DND-41 (cell line): Measurements from ENCODE around the gene GPRC5A.

Experiments used
- ATAC-seq: fragments of 200-7000 bp; cut with Tn5 transposase; 3 replicates; pipeline ENCODE4 v1.9.1; 2021; ENCODE audit warnings: low read depth; ENCODE audit not compliant: insufficient read depth
- DNase-seq: peaks from one replicate; pipeline ENCODE4 v3.0.0-alpha.2; 2020
- H2AFZ ChIP-seq: 2 replicates; pipeline ENCODE4 v1.6.0; 2012; ENCODE audit warnings: low read depth, low read length
- H3K27ac ChIP-seq: 2 replicates; pipeline ENCODE4 v1.5.1; 2012; ENCODE audit warnings: low read length, inconsistent platforms
- H3K27me3 ChIP-seq: fragments of 200-600 bp; sonication (generic); 2 replicates; pipeline ENCODE4 v1.6.0; 2012; ENCODE audit warnings: low read length, mild to moderate bottlenecking, inconsistent platforms; ENCODE audit not compliant: insufficient read depth, poor library complexity
- H3K36me3 ChIP-seq: 2 replicates; pipeline ENCODE4 v1.5.1; 2012; ENCODE audit warnings: low read length, inconsistent platforms; ENCODE audit not compliant: insufficient read depth
- H3K4me1 ChIP-seq: 2 replicates; pipeline ENCODE4 v1.5.1; 2012; ENCODE audit warnings: mild to moderate bottlenecking, low read length; ENCODE audit not compliant: insufficient read depth
- H3K4me2 ChIP-seq: 2 replicates; pipeline ENCODE4 v1.6.0; 2012; ENCODE audit warnings: mild to moderate bottlenecking, moderate library complexity, low read length, inconsistent platforms; ENCODE audit not compliant: insufficient read depth
- H3K4me3 ChIP-seq, 2 experiments: fragments of 200-600 bp in 1 of 2; shearing (Covaris generic) in 1 of 2; 2 replicates each; pipeline ENCODE4 v1.5.1; 2012 to 2016; ENCODE audit warnings: inconsistent platforms in 2 of 2, low read length in 2 of 2, mild to moderate bottlenecking in 2 of 2, low read depth in 1 of 2, moderate library complexity in 1 of 2
- H3K79me2 ChIP-seq: 2 replicates; pipeline ENCODE4 v1.6.0; 2012; ENCODE audit warnings: low read length, inconsistent platforms; ENCODE audit not compliant: insufficient read depth
- H3K9ac ChIP-seq: 2 replicates; pipeline ENCODE4 v1.6.0; 2012; ENCODE audit warnings: low read depth, mild to moderate bottlenecking, inconsistent platforms, low read length, moderate library complexity
- H3K9me3 ChIP-seq: 2 replicates; pipeline ENCODE4 v1.5.1; 2012; ENCODE audit warnings: low read length, moderate library complexity, mild to moderate bottlenecking, inconsistent platforms; ENCODE audit not compliant: insufficient read depth, severe bottlenecking
- H4K20me1 ChIP-seq: 2 replicates; pipeline ENCODE4 v1.6.0; 2012; ENCODE audit warnings: low read length; ENCODE audit not compliant: insufficient read depth
- EZH2 ChIP-seq: IDR thresholded peaks from 3 replicates; pipeline ENCODE4 v1.6.1; 2012; ENCODE audit warnings: borderline replicate concordance, low read depth, mild to moderate bottlenecking, moderate library complexity, low read length, inconsistent platforms; ENCODE audit not compliant: severe bottlenecking
- TF ChIP-seq, protein P1 (sequence below): IDR thresholded peaks from 2 replicates; pipeline ENCODE4 v1.5.1; 2012; ENCODE audit warnings: borderline replicate concordance, low read length, moderate library complexity, mild to moderate bottlenecking; ENCODE audit not compliant: poor library complexity, severe bottlenecking; ENCODE audit errors: extremely low read depth

GPRC5A gene

DNA sequence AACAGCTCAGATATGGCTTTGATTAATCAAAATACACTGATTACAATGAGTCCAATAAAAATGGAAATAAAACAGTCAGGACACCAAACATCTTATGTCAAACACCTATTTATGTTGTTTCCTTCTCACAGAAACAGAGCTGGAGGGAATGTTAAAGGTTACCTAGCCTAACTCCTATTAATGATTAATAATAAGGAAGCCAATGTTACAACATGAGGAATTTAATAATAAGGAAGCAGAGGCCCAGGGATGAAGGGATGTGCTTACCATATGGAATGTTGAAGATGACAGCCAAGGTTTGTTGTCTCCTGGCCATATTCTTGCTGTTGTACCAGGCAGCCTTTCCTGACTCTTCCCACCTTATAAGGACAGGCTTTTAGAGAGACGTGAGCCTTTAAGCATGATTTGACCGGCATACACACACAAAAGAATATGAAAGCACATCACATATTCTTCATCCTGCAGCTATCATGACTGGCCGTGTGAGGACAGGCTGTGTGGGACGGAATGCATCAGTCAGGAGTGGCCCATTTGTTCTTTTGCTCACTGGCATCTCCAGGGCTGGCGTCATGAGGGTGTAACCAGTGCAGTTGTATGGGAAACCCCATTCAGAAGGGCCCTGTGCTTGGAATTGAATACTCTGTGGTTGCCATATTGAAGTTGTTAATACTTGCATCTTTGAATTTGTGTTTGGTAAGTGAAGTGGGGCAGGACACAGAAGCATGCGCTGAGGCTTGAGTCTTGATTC is 63.7 kb downstream of the GPRC5A start:
- Histone ChIP-seq H3K9ac (no peak overlapping the region), H3K27ac (no peak overlapping the region)
- DNase-seq: no peak

DNA sequence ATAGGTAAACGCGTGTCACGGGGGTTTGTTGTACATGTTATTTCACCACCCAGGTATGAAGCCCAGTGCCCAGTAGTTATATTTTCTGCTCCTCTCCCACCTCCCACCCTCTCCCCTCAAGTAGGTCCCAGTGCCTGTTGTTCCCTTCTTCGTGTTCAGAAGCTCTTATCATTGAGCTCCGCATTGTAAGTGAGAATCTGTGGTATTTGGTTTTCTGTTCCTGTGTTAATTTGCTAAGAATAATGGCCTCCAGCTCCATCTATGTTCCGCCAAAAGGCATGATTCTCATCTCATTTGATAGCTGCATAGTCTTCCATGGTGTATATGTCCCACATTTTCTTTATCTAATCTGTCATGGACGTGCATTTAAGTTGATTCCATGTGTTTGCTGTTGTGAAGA is 67.5 kb downstream of the GPRC5A start:
- no peak overlapping the region for H3K27ac ChIP-seq
- no peak overlapping the region for H3K4me3 ChIP-seq
- DNase-seq (no peak), ATAC-seq (no peak)
- H3K9ac ChIP-seq: no peak overlapping the region
- H3K9me3 ChIP-seq: no peaks in the 10 kb centered on the region
- no peaks in the 10 kb centered on the region for H4K20me1 ChIP-seq
- H2AFZ ChIP-seq: no peak overlapping the region
- TF ChIP-seq, protein P1, sequence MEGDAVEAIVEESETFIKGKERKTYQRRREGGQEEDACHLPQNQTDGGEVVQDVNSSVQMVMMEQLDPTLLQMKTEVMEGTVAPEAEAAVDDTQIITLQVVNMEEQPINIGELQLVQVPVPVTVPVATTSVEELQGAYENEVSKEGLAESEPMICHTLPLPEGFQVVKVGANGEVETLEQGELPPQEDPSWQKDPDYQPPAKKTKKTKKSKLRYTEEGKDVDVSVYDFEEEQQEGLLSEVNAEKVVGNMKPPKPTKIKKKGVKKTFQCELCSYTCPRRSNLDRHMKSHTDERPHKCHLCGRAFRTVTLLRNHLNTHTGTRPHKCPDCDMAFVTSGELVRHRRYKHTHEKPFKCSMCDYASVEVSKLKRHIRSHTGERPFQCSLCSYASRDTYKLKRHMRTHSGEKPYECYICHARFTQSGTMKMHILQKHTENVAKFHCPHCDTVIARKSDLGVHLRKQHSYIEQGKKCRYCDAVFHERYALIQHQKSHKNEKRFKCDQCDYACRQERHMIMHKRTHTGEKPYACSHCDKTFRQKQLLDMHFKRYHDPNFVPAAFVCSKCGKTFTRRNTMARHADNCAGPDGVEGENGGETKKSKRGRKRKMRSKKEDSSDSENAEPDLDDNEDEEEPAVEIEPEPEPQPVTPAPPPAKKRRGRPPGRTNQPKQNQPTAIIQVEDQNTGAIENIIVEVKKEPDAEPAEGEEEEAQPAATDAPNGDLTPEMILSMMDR: no peak
- TF ChIP-seq EZH2: no peak
- H3K4me2 ChIP-seq: no peak overlapping the region
- H3K27me3 ChIP-seq: peaks cover 3% of the 10 kb centered on the region
- no peaks in the 10 kb centered on the region for H3K4me1 ChIP-seq
- H3K79me2 ChIP-seq: no peaks in the 10 kb centered on the region
- no peaks in the 10 kb centered on the region for H3K36me3 ChIP-seq

More for the DNA sequence above, 63.7 kb downstream of the GPRC5A start:
- no peak for TF ChIP-seq EZH2
- TF ChIP-seq, protein P1: no peak
- Histone ChIP-seq H3K79me2 (no peaks in the 10 kb centered on the region), H2AFZ (no peak overlapping the region), H3K27me3 (peaks cover 3% of the 10 kb centered on the region), H3K36me3 (no peaks in the 10 kb centered on the region), H3K4me3 (no peak overlapping the region), H3K4me2 (no peak overlapping the region), H4K20me1 (no peaks in the 10 kb centered on the region), H3K4me1 (no peaks in the 10 kb centered on the region), H3K9me3 (no peaks in the 10 kb centered on the region)
- no peak for ATAC-seq

DNA sequence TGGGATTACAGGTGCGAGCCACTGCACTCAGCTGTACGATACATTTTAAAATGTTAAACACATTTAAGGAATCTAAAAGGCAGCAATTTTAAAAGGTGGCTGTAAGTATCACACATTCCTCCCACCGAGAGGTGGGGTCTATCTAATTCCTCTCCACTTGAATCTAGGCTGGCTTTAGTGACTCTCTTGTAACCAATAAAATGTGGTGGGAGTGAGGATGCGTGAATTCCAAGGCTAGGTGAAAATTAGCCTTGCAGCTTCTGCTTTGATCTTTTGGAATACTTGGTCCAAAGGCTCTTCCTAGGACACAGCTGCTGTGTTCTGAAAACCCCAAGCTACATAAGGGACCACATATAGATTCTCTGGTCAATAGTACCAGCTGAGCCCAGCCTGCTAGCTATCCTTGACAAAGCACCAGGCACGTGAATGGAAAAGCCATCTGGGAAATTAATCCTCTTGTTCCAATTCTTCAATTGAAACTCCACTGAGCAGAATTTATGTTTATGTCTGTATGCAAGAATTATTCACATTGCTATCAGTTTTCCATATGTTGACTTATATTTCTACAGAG is 69.4 kb downstream of the GPRC5A start:
- no peak overlapping the region for H3K4me2 ChIP-seq
- no peak overlapping the region for H3K4me3 ChIP-seq
- H2AFZ ChIP-seq: no peak overlapping the region
- no peaks in the 10 kb centered on the region for H3K9me3 ChIP-seq
- H4K20me1 ChIP-seq: no peaks in the 10 kb centered on the region
- no peak overlapping the region for H3K9ac ChIP-seq
- no peak overlapping the region for H3K27ac ChIP-seq
- no peaks in the 10 kb centered on the region for H3K36me3 ChIP-seq
- DNase-seq: no peak
- no peaks in the 10 kb centered on the region for H3K27me3 ChIP-seq
- ATAC-seq: no peak
- no peaks in the 10 kb centered on the region for H3K4me1 ChIP-seq
- no peak for TF ChIP-seq EZH2
- TF ChIP-seq, protein P1: no peak
- H3K79me2 ChIP-seq: no peaks in the 10 kb centered on the region
